ENCODE data around the gene ATOH8. TPM values are rescaled to one million over a fixed set of nuclear protein-coding genes. Genes with fewer than 3 reads are reported as not detected.
A peak's percentile ranks its signal among the peaks of the same experiment; 100 is the strongest.

ATOH8 gene
- total RNA-seq, 1 donor from 2014 or later, result 0.79 TPM

DNA sequence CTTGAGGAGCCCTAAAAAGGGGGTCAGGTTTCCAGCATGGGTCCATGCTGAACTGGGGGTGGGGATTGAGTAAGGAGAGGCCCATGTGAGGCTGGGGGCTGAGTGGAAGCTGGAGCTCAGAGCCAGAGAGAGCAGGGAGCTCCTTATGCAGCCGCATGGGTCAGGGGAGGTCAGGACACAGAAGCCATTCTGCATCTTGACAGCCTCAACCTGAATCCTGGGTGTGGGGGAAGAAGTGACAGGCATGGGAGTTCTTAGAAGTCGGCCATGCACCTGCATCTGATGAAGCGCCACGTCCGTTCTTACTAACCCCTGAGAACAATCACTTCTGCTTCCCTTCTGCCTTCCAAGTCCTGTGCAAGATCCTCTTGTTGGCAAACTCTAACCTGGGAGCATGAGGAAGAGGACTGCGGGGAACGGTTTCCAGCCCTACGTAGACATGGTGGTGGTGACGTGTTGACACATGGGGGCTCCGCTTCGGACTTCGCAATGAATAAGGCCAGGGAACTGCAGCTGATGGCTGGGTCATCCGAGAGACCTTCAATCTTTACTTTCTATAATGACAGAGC, 37.4 kb upstream of the ATOH8 start:
- no peak for FAIRE-seq

GRCh38 chr2:85717308-85718008, 36.3 kb upstream of the ATOH8 start:
- Histone ChIP-seq H3K36me3 (ENCODE audit: control insufficient read depth, insufficient read depth, low read length) (no peaks in the 10 kb centered on the region), H3K27me3 (ENCODE audit: control insufficient read depth, insufficient read depth, low read length) (peaks cover 2% of the 10 kb centered on the region), H3K4me3 (ENCODE audit: low read depth, low read length) (no peak overlapping the region)
- DNase-seq (ENCODE audit: low read depth) (no peak), FAIRE-seq (peak; percentile 13)
- TF ChIP-seq, protein P1, sequence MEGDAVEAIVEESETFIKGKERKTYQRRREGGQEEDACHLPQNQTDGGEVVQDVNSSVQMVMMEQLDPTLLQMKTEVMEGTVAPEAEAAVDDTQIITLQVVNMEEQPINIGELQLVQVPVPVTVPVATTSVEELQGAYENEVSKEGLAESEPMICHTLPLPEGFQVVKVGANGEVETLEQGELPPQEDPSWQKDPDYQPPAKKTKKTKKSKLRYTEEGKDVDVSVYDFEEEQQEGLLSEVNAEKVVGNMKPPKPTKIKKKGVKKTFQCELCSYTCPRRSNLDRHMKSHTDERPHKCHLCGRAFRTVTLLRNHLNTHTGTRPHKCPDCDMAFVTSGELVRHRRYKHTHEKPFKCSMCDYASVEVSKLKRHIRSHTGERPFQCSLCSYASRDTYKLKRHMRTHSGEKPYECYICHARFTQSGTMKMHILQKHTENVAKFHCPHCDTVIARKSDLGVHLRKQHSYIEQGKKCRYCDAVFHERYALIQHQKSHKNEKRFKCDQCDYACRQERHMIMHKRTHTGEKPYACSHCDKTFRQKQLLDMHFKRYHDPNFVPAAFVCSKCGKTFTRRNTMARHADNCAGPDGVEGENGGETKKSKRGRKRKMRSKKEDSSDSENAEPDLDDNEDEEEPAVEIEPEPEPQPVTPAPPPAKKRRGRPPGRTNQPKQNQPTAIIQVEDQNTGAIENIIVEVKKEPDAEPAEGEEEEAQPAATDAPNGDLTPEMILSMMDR (IDR thresholded peaks at IDR 0.05; ENCODE audit: insufficient read depth, low read length, severe bottlenecking), result no peak

More for the DNA sequence above, 37.4 kb upstream of the ATOH8 start:
- no peak for DNase-seq (ENCODE audit: low read depth)
- TF ChIP-seq, protein P1 (IDR thresholded peaks at IDR 0.05; ENCODE audit: insufficient read depth, low read length, severe bottlenecking), result no peak
- H3K27me3 ChIP-seq (ENCODE audit: control insufficient read depth, insufficient read depth, low read length), result peaks cover 2% of the 10 kb centered on the region
- H3K4me3 ChIP-seq (ENCODE audit: low read depth, low read length), result no peak overlapping the region
- H3K36me3 ChIP-seq (ENCODE audit: control insufficient read depth, insufficient read depth, low read length), result no peaks in the 10 kb centered on the region

GRCh38 chr2:85718009-85718391, 35.8 kb upstream of the ATOH8 start:
- Histone ChIP-seq H3K4me3 (ENCODE audit: low read depth, low read length) (no peak overlapping the region), H3K27me3 (ENCODE audit: control insufficient read depth, insufficient read depth, low read length) (peaks cover 2% of the 10 kb centered on the region), H3K36me3 (ENCODE audit: control insufficient read depth, insufficient read depth, low read length) (no peaks in the 10 kb centered on the region)
- DNase-seq (ENCODE audit: low read depth), result no peak
- TF ChIP-seq, protein P1 (IDR thresholded peaks at IDR 0.05; ENCODE audit: insufficient read depth, low read length, severe bottlenecking), result peak; percentile 18
- FAIRE-seq, result no peak

DNA sequence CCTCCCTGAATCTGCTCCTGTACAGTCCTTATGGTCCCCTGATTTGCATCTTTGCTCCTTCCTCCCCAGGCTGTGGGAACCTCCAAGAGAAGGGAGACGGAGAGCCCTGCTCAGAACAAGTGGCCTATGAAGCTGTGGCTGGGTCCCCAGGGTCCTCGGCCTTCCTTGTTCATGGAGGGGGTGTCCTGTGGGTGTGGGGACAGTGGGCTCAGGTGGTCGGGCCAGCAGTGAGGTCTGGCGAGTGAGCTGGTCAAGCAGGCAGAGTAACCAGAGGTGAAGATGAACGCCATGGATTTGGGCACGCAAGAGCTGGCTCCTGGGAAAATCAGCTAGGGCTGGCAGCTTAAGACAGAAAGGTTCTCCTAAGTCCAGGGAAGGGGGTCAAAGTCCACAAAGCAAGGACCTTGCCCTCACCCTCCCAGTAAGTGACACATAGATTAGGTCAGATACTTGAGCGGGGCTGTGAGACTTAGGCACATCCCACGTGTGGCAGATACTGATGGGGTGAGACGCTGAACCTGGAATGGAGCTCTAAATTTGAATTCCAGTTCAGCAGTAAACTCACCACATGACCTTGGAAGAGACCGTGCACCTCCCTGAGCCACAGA, 34.8 kb upstream of the ATOH8 start:
- Histone ChIP-seq H3K27me3 (ENCODE audit: control insufficient read depth, insufficient read depth, low read length) (peaks cover 2% of the 10 kb centered on the region), H3K4me3 (ENCODE audit: low read depth, low read length) (no peak overlapping the region), H3K36me3 (ENCODE audit: control insufficient read depth, insufficient read depth, low read length) (no peaks in the 10 kb centered on the region)
- TF ChIP-seq, protein P1 (IDR thresholded peaks at IDR 0.05; ENCODE audit: insufficient read depth, low read length, severe bottlenecking), result no peak
- no peak for DNase-seq (ENCODE audit: low read depth)
- no peak for FAIRE-seq

GRCh38 chr2:85719609-85720240, 34.1 kb upstream of the ATOH8 start:
- DNase-seq (ENCODE audit: low read depth), result no peak
- TF ChIP-seq, protein P1 (IDR thresholded peaks at IDR 0.05; ENCODE audit: insufficient read depth, low read length, severe bottlenecking), result no peak
- H3K27me3 ChIP-seq (ENCODE audit: control insufficient read depth, insufficient read depth, low read length), result peaks cover 2% of the 10 kb centered on the region
- FAIRE-seq, result no peak
- no peaks in the 10 kb centered on the region for H3K36me3 ChIP-seq (ENCODE audit: control insufficient read depth, insufficient read depth, low read length)
- H3K4me3 ChIP-seq (ENCODE audit: low read depth, low read length), result no peak overlapping the region
